SK-N-MC (cell line): ENCODE results near the gene ITPKB.

Experiments used
- EZH2 ChIP-seq: fragments of 200-600 bp; sonication (generic); IDR thresholded peaks from one replicate; pipeline ENCODE4 v1.6.1; 2017; ENCODE audit warnings: antibody characterized with exemption
- FOXP2 ChIP-seq: optimal IDR thresholded peaks from 2 replicates; pipeline ENCODE3; 2011; ENCODE audit warnings: mild to moderate bottlenecking, moderate library complexity; ENCODE audit not compliant: insufficient read depth; ENCODE audit errors: extremely low read length, control extremely low read depth
- POLR2AphosphoS5 ChIP-seq: IDR thresholded peaks from 2 replicates; pipeline ENCODE4 v1.6.1; 2012; ENCODE audit warnings: mild to moderate bottlenecking, low read depth, low read length, borderline replicate concordance

DNA sequence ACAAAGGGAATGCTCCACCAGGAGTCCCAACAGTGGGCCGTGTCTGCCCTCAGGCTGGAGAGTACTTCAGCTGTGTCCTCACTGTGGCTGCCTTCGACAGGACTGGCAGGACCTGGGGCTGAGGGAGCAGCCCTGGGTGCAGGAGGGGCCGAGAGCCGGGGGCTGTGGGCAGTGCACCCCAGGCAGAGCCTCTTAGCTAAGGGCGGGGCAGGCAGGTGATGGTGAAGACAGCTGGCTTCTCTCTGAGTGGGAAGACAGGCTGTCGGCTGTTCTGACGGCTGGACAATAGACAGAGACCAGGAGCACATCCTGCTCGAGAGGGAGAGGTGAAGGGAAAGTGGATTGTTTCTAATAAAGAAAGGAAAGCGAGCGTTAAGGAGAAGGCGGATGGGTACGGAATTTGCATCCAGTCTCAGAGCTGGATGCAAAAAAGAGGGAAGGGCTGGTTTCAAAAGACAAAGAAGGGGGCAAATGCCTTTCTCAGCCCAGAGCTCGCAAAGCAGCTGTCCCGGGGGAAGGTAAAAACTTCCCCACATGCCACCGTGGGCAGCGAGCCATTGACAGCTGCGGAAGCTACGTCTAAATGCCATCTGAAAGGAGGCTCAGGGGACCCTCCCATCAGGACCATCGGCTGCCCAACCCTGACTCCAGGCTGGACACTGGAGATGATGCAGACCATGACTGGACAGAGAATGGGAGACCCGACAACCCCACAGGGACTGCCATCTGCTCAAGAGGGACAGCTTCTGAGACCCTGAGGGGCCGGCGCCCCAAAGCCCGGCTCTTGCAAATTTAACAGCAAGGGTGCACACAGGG, 98.6 kb downstream of the ITPKB start:
- TF ChIP-seq EZH2, result no peak
- TF ChIP-seq POLR2AphosphoS5, result no peak
- TF ChIP-seq FOXP2, result no peak
